Stimulated activated CD4-positive, alpha-beta T cell treated with anti-CD3 and anti-CD28 coated beads, Interleukin-4, amount 100 ng/mL, for 4 hours (primary cell): ENCODE measurements around the gene ATCAY.
A peak's percentile ranks its signal among the peaks of the same experiment; 100 is the strongest.
"Not testable (repeated sequence)": the region's sequence is repeated elsewhere in the genome, so short reads cannot be mapped to it uniquely, and the experiment has no call there.

Source experiments
- DNase-seq, 2 experiments: peaks; one replicate each; pipeline ENCODE4 v3.0.0-alpha.2; 2020

Gene ATCAY

GRCh38 chr19:3857449-3858003 lies 23.0 kb upstream of the ATCAY start:
- DNase-seq: no peak

- DNase-seq: no peak
Measured at GRCh38 chr19:3860499-3860898, 20.0 kb upstream of the ATCAY start.

- DNase-seq: no peak
Measured at GRCh38 chr19:3862826-3863500, 17.5 kb upstream of the ATCAY start.

- DNase-seq: no peak
Measured at GRCh38 chr19:3863648-3864047, 16.8 kb upstream of the ATCAY start.

DNA sequence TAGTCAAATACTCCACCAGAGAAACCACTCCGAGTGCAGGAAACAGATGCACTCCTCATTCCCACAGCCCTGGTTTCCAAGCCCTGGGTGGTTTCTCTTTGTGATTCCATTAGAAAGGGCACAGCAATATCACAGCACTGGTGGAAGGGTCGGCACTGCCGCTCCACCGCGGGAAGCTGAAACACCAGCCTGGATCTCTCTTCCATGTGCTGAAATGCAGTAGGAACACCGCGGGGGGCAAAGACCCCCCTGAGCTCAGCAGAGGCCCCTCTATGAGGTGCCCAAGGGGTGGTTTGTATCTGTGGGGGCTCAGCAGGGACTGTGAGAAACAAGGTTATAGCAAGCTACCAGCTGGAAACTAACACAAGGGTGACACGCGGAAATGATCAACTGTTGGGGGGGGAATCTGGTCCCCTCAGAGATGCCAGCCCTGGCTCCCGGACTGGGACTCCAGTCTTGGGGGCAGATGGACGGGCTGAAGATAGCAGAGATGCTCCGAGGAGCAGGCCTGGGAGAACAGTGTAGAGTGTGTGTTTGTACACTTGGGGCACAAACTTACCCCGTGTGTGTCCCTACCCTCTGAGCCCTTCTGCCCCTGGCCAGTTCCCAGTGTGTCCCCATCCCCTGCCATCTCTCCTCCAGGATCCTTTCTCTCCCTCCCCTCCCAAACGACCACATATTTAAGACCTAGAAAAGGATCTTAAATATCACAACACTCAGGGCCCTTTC lies 13.4 kb upstream of the ATCAY start:
- no peak for DNase-seq

DNA sequence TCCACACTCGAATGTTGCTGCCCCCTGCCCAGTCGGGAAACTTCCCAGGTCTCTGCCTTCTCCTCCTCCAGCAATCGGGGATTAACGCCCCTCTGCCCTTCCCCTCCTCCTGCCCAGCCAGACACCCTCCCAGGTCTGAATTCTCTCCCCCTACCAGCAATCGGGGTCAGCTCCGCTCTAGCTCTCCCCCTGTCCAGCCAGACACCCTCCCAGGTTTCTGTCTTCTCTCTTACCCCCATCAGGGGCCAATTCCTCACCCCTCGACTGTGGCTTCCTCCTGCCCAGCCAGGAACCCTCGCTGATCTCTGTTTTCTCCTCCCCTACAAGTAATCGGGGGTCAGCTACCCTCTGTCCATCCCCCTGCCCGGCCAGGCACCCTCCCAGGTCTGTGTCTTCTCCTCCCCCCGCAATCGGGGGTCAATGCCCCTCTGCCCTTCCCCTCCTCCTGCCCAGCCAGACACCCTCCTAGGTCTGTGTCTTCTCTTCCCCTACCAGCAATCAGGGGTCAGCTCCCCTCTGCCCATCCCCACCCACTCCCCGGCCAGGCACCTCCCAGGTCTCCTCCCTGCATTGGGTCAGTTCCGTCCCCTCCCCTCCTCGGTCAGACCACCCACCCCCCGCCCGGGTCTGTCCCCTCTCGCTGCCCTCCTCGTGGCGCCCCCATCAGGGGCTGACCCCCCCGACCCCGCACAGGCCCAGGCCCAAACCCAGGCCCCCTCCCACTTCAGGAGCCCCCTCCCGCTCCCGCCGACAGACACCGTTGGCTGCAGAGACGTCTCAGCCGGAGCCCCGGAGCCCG lies 12.3 kb upstream of the ATCAY start:
- no peak for DNase-seq

DNA sequence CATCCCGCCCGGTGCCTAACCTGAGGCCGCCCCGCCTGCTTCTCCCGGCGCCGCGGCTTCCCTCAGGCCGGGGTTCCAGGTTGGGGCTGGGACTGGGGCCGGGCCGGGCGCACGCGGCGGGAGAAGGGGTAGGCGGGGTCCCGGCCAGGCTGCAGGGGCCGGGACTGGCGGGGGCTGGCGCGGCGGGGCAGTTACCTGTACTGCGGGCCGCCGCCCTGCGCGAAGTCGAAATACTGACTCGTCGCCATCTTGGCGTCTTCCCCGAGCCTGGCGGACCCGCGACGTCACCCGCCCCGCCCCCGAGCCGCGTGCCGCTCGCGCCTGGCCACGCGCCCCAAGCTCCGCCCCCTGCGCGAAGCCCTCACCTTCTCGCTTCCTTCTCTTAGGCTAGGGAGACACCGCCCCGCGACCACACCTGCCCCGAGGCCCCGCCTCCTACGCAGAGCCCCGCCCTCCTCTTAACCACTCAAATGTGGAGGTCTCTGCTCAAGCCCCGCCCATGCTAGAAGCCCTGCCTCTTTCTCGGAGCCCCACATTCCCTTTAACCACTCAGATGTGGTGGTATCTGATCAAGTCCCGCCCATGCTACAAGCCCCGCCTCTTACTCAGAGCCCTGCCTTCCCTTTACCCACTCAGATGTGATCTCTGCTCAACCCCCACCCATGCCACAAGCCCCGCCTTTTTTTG lies 11.6 kb upstream of the ATCAY start, which contains the start of gene ZFR2:
TSS of gene ZFR2 (minus strand) at position 269 of the 687 bp plus-strand sequence. CDS start at position 248, 21 bp downstream.
- DNase-seq: peak; percentile 23 to 39

- no peak for DNase-seq
Measured at GRCh38 chr19:3873151-3873550, 7.3 kb upstream of the ATCAY start.

- DNase-seq: not testable (repeated sequence)
Measured at GRCh38 chr19:3874695-3875094, 5.8 kb upstream of the ATCAY start.

DNA sequence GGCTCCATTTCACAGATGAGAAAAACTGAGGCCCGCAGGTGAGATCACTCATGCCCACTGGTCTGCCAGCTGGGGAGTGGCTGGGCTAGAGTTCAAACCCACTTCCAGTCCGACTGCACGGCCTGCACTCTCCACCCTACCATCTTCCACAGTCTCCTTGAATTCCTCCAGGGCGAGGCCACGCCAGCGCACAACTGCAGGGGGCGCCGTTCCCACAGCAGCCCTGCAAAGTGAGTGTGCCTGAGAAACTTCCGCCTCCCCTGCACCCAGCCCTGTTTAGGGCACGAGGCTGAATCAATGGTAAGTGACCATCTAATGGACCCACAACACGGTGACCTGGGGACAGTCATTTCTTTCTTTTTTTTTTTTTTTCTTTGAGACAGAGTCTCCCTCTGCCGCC lies 829 bp upstream of the ATCAY start:
- no peak for DNase-seq

GRCh38 chr19:3881272-3882040 lies 971 bp downstream of the ATCAY start:
- DNase-seq: no peak

DNA sequence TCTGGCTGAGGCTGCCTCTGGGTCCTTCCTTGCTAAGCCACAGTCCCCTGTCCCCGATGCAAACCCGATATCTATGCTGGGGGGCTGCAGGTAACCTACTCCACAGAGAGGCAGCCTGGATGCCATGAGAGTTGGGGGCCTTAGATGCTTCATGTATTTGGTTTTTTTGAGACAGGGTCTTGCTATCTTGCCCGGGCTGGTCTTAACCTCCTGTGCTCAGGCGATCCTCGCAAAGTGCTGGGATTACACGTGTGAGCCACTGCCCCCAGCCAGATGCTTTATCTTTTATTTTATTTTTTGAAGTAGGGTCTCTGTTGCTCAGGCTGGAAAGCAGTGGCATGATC lies 1.5 kb downstream of the ATCAY start:
- no peak for DNase-seq

GRCh38 chr19:3890591-3890990 lies 10.1 kb downstream of the ATCAY start:
- no peak for DNase-seq

- no peak for DNase-seq
Measured at GRCh38 chr19:3893509-3894179, 13.2 kb downstream of the ATCAY start.

GRCh38 chr19:3894959-3895358 lies 14.5 kb downstream of the ATCAY start:
- DNase-seq: not testable (repeated sequence)

GRCh38 chr19:3895788-3896187 lies 15.3 kb downstream of the ATCAY start:
- DNase-seq: no peak

DNA sequence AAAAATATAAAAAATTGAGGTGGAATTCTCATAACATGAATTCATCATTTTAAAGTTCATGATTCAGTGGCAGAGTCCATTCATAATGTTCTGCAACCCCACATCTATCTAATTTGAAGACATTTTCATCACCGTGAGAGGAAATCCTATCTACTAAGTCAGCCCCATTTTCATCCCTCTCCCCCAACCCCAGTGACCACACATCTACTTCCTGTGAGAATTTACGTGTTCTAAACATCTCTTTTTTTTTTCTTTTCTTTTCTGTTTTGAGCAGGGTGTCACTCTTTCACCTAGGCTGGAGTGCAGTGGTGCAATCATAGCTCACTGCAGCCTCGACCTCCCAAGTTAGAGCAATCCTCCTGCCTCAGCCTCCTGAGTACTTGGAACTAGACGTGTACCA lies 17.5 kb downstream of the ATCAY start:
- no peak for DNase-seq

DNA sequence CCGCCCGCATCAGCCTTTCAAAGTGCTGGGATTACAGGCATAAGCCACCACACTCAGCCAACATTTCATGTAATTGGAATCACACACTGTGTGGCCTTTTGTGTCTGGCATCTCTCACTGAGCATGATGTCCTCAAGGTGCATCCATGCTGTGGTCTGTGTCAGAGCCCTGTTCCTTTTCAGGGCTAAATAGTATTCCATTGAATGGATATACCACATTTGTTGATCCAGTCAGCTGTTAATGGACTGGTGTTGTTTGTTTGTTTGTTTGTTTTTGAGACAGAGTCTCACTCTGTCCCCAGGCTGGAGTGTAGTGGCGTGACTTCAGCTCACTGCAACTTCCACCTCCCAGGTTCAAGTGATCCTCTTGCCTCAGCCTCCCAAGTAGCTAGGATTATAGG lies 17.9 kb downstream of the ATCAY start:
- no peak for DNase-seq

DNA sequence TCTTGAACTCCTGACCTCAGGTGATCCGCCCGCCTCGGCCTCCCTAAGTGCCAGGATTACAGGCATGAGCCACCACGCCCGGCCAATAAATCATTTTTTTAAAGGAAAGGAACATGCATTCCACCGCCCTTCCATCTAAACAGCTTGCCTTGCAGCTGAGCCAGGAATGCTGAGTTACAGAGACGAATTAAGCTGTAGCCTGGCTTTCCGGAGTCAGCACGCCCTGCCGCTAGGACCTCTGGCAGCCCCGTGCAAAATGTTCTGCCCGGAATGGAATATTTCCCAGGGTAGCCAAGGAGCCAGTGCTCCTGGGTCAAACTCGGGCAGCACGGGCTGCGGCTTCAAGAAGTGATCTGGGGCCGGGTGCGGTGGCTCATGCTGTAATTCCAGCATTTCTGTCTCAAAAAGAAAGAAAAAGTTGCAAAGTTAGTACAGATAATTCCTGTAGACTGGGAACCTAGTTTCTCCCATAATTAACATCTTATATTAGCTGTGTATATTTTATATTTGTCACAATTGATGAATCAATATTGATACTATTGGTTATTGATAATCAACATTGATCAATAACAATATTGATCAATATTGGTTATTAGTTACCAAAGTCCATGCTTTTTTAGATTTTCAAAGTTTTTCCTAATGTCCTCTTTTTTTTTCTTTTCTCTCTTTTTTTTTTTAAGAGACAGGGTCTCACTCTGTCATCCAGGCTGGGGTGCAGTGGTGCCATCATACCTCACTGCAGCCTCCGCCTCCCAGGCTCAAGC lies 19.2 kb downstream of the ATCAY start:
- DNase-seq: no peak

GRCh38 chr19:3902317-3902973 lies 22.0 kb downstream of the ATCAY start:
- no peak for DNase-seq
